ENCODE data around the gene IFNLR1. TPM values are rescaled to one million over a fixed set of nuclear protein-coding genes. Genes with fewer than 3 reads are reported as not detected.

IFNLR1 gene
- total and polyA plus RNA-seq, 2 experiments from 2014 or later: 6.4 to 7.5 TPM

- Histone ChIP-seq H3K27me3 (no peaks in the 10 kb centered on the region), H3K4me2 (no peak overlapping the region), H3K4me1 (ENCODE audit: insufficient read depth) (peaks cover 24% of the 10 kb centered on the region), H3K9me3 (ENCODE audit: low read depth) (no peaks in the 10 kb centered on the region), H2AFZ (no peak overlapping the region), H3K79me2 (no peaks in the 10 kb centered on the region), H3K36me3 (replicated peaks; ENCODE audit: insufficient read depth, low read depth) (no peaks in the 10 kb centered on the region), H3K9me2 (replicated peaks; ENCODE audit: insufficient read depth) (no peaks in the 10 kb centered on the region), H4K20me1 (ENCODE audit: insufficient read depth, poor library complexity, severe bottlenecking) (no peaks in the 10 kb centered on the region), H3K27ac (no peak overlapping the region), H3K4me3 (no peak overlapping the region)
- TF ChIP-seq EZH2phosphoT487 (IDR thresholded peaks at IDR 0.05; ENCODE audit: low read depth, severe bottlenecking, unreplicated experiment) (no peak), CTCF (IDR thresholded peaks at IDR 0.05; ENCODE audit: poor library complexity) (no peak), EZH2 (IDR thresholded peaks at IDR 0.05; ENCODE audit: borderline replicate concordance) (no peak)
- no peak for DNase-seq (ENCODE audit: low spot score)
- 91% methylated on average over 6 of the region's 6 CpGs for WGBS (ENCODE audit: low lambda C conversion rate, missing lambda C conversion rate)
Measured at GRCh38 chr1:24123611-24124010, 63.5 kb downstream of the IFNLR1 start.

- TF ChIP-seq EZH2phosphoT487 (IDR thresholded peaks at IDR 0.05; ENCODE audit: low read depth, severe bottlenecking, unreplicated experiment) (no peak), CTCF (IDR thresholded peaks at IDR 0.05; ENCODE audit: poor library complexity) (no peak), EZH2 (IDR thresholded peaks at IDR 0.05; ENCODE audit: borderline replicate concordance) (no peak)
- Histone ChIP-seq H3K27me3 (no peaks in the 10 kb centered on the region), H3K36me3 (replicated peaks; ENCODE audit: insufficient read depth, low read depth) (no peaks in the 10 kb centered on the region), H3K27ac (no peak overlapping the region), H4K20me1 (ENCODE audit: insufficient read depth, poor library complexity, severe bottlenecking) (no peaks in the 10 kb centered on the region), H3K9me3 (ENCODE audit: low read depth) (no peaks in the 10 kb centered on the region), H3K9me2 (replicated peaks; ENCODE audit: insufficient read depth) (no peaks in the 10 kb centered on the region), H2AFZ (no peak overlapping the region), H3K4me1 (ENCODE audit: insufficient read depth) (peaks cover 28% of the 10 kb centered on the region), H3K4me2 (no peak overlapping the region), H3K79me2 (no peaks in the 10 kb centered on the region), H3K4me3 (no peak overlapping the region)
- no peak for DNase-seq (ENCODE audit: low spot score)
- 95% methylated on average over 7 of the region's 7 CpGs for WGBS (ENCODE audit: low lambda C conversion rate, missing lambda C conversion rate)
Measured at GRCh38 chr1:24122776-24123175, 64.3 kb downstream of the IFNLR1 start.

GRCh38 chr1:24121406-24121805 lies 65.7 kb downstream of the IFNLR1 start:
- Histone ChIP-seq H3K27ac (peak overlapping the region; percentile 96), H3K4me3 (no peak overlapping the region), H3K79me2 (no peaks in the 10 kb centered on the region), H3K9me3 (ENCODE audit: low read depth) (no peaks in the 10 kb centered on the region), H3K36me3 (replicated peaks; ENCODE audit: insufficient read depth, low read depth) (no peaks in the 10 kb centered on the region), H3K4me2 (no peak overlapping the region), H3K9me2 (replicated peaks; ENCODE audit: insufficient read depth) (no peaks in the 10 kb centered on the region), H3K4me1 (ENCODE audit: insufficient read depth) (peaks cover 34% of the 10 kb centered on the region), H4K20me1 (ENCODE audit: insufficient read depth, poor library complexity, severe bottlenecking) (no peaks in the 10 kb centered on the region), H3K27me3 (no peaks in the 10 kb centered on the region), H2AFZ (no peak overlapping the region)
- no peak for DNase-seq (ENCODE audit: low spot score)
- 94% methylated on average over 14 of the region's 14 CpGs for WGBS (ENCODE audit: low lambda C conversion rate, missing lambda C conversion rate)
- TF ChIP-seq EZH2phosphoT487 (IDR thresholded peaks at IDR 0.05; ENCODE audit: low read depth, severe bottlenecking, unreplicated experiment) (no peak), EZH2 (IDR thresholded peaks at IDR 0.05; ENCODE audit: borderline replicate concordance) (no peak), CTCF (IDR thresholded peaks at IDR 0.05; ENCODE audit: poor library complexity) (no peak)

GRCh38 chr1:24120965-24121364 lies 66.1 kb downstream of the IFNLR1 start:
- no peak for DNase-seq (ENCODE audit: low spot score)
- Histone ChIP-seq H3K36me3 (replicated peaks; ENCODE audit: insufficient read depth, low read depth) (no peaks in the 10 kb centered on the region), H3K4me2 (peak overlapping the region; percentile 63), H3K4me1 (ENCODE audit: insufficient read depth) (peaks cover 34% of the 10 kb centered on the region), H3K27me3 (no peaks in the 10 kb centered on the region), H3K27ac (peak overlapping the region; percentile 96), H3K9me3 (ENCODE audit: low read depth) (no peaks in the 10 kb centered on the region), H3K9me2 (replicated peaks; ENCODE audit: insufficient read depth) (no peaks in the 10 kb centered on the region), H3K79me2 (no peaks in the 10 kb centered on the region), H4K20me1 (ENCODE audit: insufficient read depth, poor library complexity, severe bottlenecking) (no peaks in the 10 kb centered on the region), H2AFZ (no peak overlapping the region), H3K4me3 (no peak overlapping the region)
- no peak for TF ChIP-seq EZH2phosphoT487 (IDR thresholded peaks at IDR 0.05; ENCODE audit: low read depth, severe bottlenecking, unreplicated experiment)
- TF ChIP-seq EZH2 (IDR thresholded peaks at IDR 0.05; ENCODE audit: borderline replicate concordance): no peak
- TF ChIP-seq CTCF (IDR thresholded peaks at IDR 0.05; ENCODE audit: poor library complexity): no peak
- WGBS (ENCODE audit: low lambda C conversion rate, missing lambda C conversion rate): 70% methylated on average over 3 of the region's 3 CpGs
